Measurements from ENCODE around the gene TIAM2. TPM values are rescaled to one million over a fixed set of nuclear protein-coding genes. Genes with fewer than 3 reads are reported as not detected.
"Not testable (repeated sequence)": the region's sequence is repeated elsewhere in the genome, so short reads cannot be mapped to it uniquely, and the experiment has no call there.

Gene TIAM2
- total RNA-seq, 2 donors from 2014 or later, result 5.1 to 6.7 TPM

DNA sequence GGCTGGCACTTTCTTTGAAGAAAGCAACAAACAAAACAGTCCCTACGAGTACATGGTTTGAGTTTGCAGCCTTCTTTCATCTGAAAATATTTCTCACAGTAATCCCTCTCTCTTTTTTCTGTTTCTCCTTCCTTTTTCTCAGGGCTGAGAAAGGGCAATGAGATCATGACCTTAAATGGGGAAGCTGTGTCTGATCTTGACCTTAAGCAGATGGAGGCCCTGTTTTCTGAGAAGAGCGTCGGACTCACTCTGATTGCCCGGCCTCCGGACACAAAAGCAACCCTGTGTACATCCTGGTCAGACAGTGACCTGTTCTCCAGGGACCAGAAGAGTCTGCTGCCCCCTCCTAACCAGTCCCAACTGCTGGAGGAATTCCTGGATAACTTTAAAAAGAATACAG lies 188.0 kb downstream of the TIAM2 start:
- Histone ChIP-seq H3K9me3 (no peaks in the 10 kb centered on the region), H3K4me1 (no peaks in the 10 kb centered on the region), H3K27ac (no peak overlapping the region), H3K9ac (ENCODE audit: low read depth in 2 of 2, low read length in 2 of 2) (no peak overlapping the region), H3K4me3 (no peak overlapping the region), H3K27me3 (no peaks in the 10 kb centered on the region), H3K36me3 (no peaks in the 10 kb centered on the region)
- intact Hi-C loops (cut with DNase I), result loop anchor here (5.0 kb wide), 1 partner anchor 64 kb away; no protein-coding TSS in a partner anchor
- TF ChIP-seq, protein P1, sequence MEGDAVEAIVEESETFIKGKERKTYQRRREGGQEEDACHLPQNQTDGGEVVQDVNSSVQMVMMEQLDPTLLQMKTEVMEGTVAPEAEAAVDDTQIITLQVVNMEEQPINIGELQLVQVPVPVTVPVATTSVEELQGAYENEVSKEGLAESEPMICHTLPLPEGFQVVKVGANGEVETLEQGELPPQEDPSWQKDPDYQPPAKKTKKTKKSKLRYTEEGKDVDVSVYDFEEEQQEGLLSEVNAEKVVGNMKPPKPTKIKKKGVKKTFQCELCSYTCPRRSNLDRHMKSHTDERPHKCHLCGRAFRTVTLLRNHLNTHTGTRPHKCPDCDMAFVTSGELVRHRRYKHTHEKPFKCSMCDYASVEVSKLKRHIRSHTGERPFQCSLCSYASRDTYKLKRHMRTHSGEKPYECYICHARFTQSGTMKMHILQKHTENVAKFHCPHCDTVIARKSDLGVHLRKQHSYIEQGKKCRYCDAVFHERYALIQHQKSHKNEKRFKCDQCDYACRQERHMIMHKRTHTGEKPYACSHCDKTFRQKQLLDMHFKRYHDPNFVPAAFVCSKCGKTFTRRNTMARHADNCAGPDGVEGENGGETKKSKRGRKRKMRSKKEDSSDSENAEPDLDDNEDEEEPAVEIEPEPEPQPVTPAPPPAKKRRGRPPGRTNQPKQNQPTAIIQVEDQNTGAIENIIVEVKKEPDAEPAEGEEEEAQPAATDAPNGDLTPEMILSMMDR (IDR thresholded peaks at IDR 0.05), result no peak
- DNase-seq, result no peak

DNA sequence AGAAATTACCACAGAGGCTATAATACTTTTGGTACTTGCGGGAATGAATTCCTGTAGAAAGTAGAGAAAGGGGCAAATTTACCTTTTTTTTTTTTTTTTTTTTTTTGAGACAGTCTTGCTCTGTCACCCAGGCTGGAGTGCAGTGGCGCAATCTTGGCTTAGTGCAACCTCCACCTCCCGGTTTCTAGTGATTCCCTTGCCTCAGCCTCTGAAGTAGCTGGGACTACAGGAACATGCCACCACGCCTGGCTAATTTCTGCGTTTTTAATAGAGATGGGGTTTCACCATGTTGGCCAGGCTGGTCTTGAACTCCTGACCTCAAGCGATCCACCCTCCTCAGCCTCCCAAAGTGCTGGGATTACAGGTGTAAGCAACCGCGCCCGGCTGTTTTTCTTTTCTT lies 189.9 kb downstream of the TIAM2 start:
- H3K27me3 ChIP-seq; H3K4me3 ChIP-seq; H3K36me3 ChIP-seq; DNase-seq; H3K4me1 ChIP-seq; H3K9ac ChIP-seq (ENCODE audit: low read depth in 2 of 2, low read length in 2 of 2); intact Hi-C loops (cut with DNase I); H3K27ac ChIP-seq; H3K9me3 ChIP-seq: not testable (repeated sequence)

DNA sequence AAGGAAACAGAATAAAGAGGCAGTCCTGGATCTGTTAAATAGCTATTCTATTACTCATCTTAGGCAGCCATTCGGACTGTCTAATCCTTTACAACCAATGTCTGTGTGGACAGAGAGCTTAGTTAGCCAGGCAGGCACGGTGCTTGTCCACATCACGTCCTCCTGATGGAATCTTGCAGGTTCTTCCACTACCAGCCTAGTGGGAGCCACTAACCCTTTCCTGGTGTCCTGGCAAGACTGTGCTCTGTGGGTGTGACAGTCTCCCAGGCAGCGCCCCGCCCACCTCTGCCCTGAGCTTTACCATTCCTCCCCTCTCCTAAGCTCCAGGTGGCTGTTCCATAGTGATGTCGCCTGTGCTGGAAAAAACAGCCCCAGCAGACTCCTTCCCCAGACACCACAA lies 190.4 kb downstream of the TIAM2 start:
- H3K9ac ChIP-seq (ENCODE audit: low read depth in 2 of 2, low read length in 2 of 2), result no peak overlapping the region
- H3K4me1 ChIP-seq, result no peaks in the 10 kb centered on the region
- intact Hi-C loops (cut with DNase I), result no loop called here
- DNase-seq, result peak; percentile 67
- H3K4me3 ChIP-seq, result no peak overlapping the region
- TF ChIP-seq, protein P1 (IDR thresholded peaks at IDR 0.05), result no peak
- H3K9me3 ChIP-seq, result no peaks in the 10 kb centered on the region
- H3K36me3 ChIP-seq, result no peaks in the 10 kb centered on the region
- H3K27ac ChIP-seq, result no peak overlapping the region
- no peaks in the 10 kb centered on the region for H3K27me3 ChIP-seq

DNA sequence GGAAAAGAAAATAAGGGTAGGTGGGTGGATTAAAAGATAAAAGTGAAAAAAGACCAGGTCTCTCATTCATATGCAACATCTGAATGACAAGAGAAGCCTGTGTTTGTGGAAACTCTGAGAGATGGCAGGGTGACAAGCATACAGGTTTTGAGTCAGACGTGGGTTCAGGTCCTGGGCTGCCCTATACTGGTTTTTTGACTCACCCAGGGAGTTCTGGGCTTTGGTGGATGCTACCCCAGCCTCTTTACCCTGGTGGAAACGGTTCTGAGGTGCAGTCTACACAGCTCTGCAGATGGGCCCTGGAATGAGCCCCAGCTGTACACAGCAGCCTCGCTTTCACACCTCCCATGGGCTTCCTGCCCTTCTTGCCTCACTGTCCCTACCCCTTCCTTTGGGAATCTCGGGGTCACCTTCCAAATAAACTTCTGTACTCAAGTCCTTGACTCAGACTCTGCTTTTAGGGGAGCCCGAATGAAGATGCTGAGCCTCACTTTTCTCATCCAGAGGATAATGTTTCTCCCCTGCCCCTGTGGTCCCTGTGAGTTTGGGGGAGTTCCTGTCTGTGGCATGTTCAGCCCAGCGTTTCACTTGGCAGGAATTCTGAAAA lies 191.0 kb downstream of the TIAM2 start:
- intact Hi-C loops (cut with DNase I), result no loop called here
- no peak overlapping the region for H3K27ac ChIP-seq
- TF ChIP-seq, protein P1 (IDR thresholded peaks at IDR 0.05), result no peak

DNA sequence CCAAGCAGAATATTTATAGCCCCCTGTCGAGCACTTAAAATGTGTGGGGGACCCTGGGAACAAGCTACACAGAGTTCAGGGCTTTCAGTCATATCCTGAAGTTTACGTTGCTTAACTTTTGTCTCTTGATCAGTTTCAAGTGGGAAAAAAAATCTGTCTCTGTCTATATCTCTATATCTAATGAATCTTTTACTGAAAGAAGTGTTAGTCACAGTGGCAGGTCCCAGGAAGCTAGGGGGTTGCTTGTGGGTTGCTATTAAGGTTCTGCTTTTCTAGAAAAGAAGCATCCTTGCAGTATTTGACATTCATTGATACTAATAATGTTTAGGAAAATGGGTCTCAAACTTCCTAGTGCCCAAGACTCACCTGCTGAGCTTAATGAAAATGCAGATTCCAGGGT lies 192.0 kb downstream of the TIAM2 start:
- Histone ChIP-seq H3K36me3 (no peaks in the 10 kb centered on the region), H3K4me3 (no peak overlapping the region), H3K4me1 (no peaks in the 10 kb centered on the region), H3K27ac (no peak overlapping the region), H3K27me3 (no peaks in the 10 kb centered on the region), H3K9ac (ENCODE audit: low read depth in 2 of 2, low read length in 2 of 2) (no peak overlapping the region), H3K9me3 (no peaks in the 10 kb centered on the region)
- intact Hi-C loops (cut with DNase I), result no loop called here
- TF ChIP-seq, protein P1 (IDR thresholded peaks at IDR 0.05), result no peak
- no peak for DNase-seq

More for the DNA sequence above, 191.0 kb downstream of the TIAM2 start:
- DNase-seq, result no peak
- H3K4me3 ChIP-seq, result no peak overlapping the region
- H3K4me1 ChIP-seq, result no peaks in the 10 kb centered on the region
- no peaks in the 10 kb centered on the region for H3K27me3 ChIP-seq
- H3K36me3 ChIP-seq, result no peaks in the 10 kb centered on the region
- no peaks in the 10 kb centered on the region for H3K9me3 ChIP-seq
- no peak overlapping the region for H3K9ac ChIP-seq (ENCODE audit: low read depth in 2 of 2, low read length in 2 of 2)

DNA sequence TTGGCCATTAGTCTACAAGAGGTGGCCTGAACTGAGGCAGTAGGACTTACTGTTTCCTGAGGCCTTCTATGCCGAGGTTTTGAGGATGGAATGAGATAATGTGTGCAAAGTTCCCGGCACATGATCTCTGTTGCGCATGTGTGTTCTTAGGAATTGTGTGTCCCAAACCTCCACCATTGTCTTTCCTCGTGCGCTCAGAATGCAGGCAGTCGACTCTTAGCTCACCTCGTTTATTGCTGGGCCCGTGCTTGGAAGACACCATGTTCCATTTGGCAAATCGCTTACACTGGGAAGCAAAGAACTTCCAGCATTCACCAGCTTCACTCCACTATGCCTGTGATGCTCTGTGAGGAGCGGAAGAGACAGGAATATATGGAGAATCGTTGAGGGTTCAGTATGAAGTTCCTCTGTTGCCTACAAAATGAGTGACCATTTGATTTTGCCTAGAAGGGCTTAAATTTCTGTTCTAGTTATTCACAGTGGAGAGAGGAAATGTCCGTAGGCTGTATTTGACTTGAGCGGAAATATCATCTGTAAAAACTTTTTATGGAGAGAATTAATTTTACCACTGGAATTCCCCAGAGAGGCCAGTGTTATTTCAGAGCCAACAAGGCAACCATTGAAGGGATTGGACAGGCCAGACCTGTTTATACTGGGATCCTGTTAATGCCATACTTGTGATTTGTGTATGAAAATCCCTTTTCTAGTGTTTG lies 193.0 kb downstream of the TIAM2 start:
- intact Hi-C loops (cut with DNase I), result no loop called here
- no peaks in the 10 kb centered on the region for H3K9me3 ChIP-seq
- H3K36me3 ChIP-seq, result no peaks in the 10 kb centered on the region
- no peak for DNase-seq
- no peak overlapping the region for H3K9ac ChIP-seq (ENCODE audit: low read depth in 2 of 2, low read length in 2 of 2)
- no peaks in the 10 kb centered on the region for H3K4me1 ChIP-seq
- no peaks in the 10 kb centered on the region for H3K27me3 ChIP-seq
- TF ChIP-seq, protein P1 (IDR thresholded peaks at IDR 0.05), result no peak
- no peak overlapping the region for H3K4me3 ChIP-seq
- peak overlapping the region; percentile 41 for H3K27ac ChIP-seq
